GM23338 (cell line): Measurements from ENCODE around the gene SCLY. TPM values are rescaled to one million over a fixed set of nuclear protein-coding genes. Genes with fewer than 3 reads are reported as not detected.

Experiments used
- ATAC-seq: fragments of 200-7000 bp; cut with Tn5 transposase; 3 replicates; pipeline ENCODE4 v1.9.1; 2020
- DNase-seq: peaks from one replicate; pipeline ENCODE4 v3.0.0-alpha.2; 2015; ENCODE audit warnings: low spot score
- H2AFZ ChIP-seq: fragments of 200-600 bp; sonication (generic); 2 replicates; pipeline ENCODE4 v1.8.0; 2016; ENCODE audit warnings: antibody characterized with exemption, mild to moderate bottlenecking, moderate library complexity
- H3F3A ChIP-seq: fragments of 200-600 bp; sonication (generic); replicated peaks from 2 replicates; pipeline ENCODE4 v1.8.0; 2017; ENCODE audit warnings: antibody characterized with exemption, mixed run types, low read depth
- H3K27ac ChIP-seq: fragments of 200-600 bp; sonication (generic); 2 replicates; pipeline ENCODE4 v1.6.1; 2016; ENCODE audit warnings: low read depth
- H3K27me3 ChIP-seq: fragments of 200-600 bp; sonication (generic); 2 replicates; pipeline ENCODE4 v1.8.0; 2016; ENCODE audit warnings: mild to moderate bottlenecking, mixed run types, moderate library complexity; ENCODE audit not compliant: insufficient read depth
- H3K36me3 ChIP-seq: fragments of 200-600 bp; sonication (generic); 2 replicates; pipeline ENCODE4 v1.8.0; 2016; ENCODE audit warnings: mild to moderate bottlenecking; ENCODE audit not compliant: insufficient read depth
- H3K4me1 ChIP-seq: fragments of 200-600 bp; sonication (generic); 2 replicates; pipeline ENCODE4 v1.8.0; 2016; ENCODE audit warnings: mild to moderate bottlenecking, moderate library complexity; ENCODE audit not compliant: insufficient read depth
- H3K4me2 ChIP-seq: fragments of 200-600 bp; sonication (generic); 2 replicates; pipeline ENCODE4 v1.7.1; 2017; ENCODE audit warnings: mixed run types
- H3K4me3 ChIP-seq: fragments of 200-600 bp; sonication (generic); 2 replicates; pipeline ENCODE4 v1.6.1; 2016; ENCODE audit warnings: mixed run types
- H3K79me2 ChIP-seq: fragments of 200-600 bp; sonication (generic); replicated peaks from 2 replicates; pipeline ENCODE4 v1.8.0; 2017; ENCODE audit warnings: mild to moderate bottlenecking; ENCODE audit not compliant: insufficient read depth
- H3K9me2 ChIP-seq: fragments of 200-600 bp; sonication (generic); 2 replicates; pipeline ENCODE4 v1.8.0; 2017; ENCODE audit not compliant: insufficient read depth
- H4K20me1 ChIP-seq: fragments of 200-600 bp; sonication (generic); replicated peaks from 2 replicates; pipeline ENCODE4 v1.8.0; 2017; ENCODE audit warnings: mild to moderate bottlenecking; ENCODE audit not compliant: insufficient read depth
- H3K27ac Mint-ChIP-seq: 2 replicates; pipeline ENCODE4 v1.8.0; 2020; ENCODE audit warnings: inconsistent platforms, mild to moderate bottlenecking, moderate library complexity, mixed read lengths
- H3K27me3 Mint-ChIP-seq: 3 replicates; pipeline ENCODE4 v1.8.0; 2022; ENCODE audit warnings: low read depth, mild to moderate bottlenecking, moderate library complexity, mixed read lengths, inconsistent platforms; ENCODE audit not compliant: insufficient read depth, poor library complexity
- H3K36me3 Mint-ChIP-seq: 3 replicates; pipeline ENCODE4 v1.8.0; 2021; ENCODE audit warnings: low read depth, mild to moderate bottlenecking, inconsistent platforms, moderate library complexity, mixed read lengths
- H3K4me1 Mint-ChIP-seq: 3 replicates; pipeline ENCODE4 v1.8.0; 2020; ENCODE audit warnings: mild to moderate bottlenecking, inconsistent platforms, mixed read lengths
- H3K4me3 Mint-ChIP-seq: 3 replicates; pipeline ENCODE4 v1.8.0; 2021; ENCODE audit warnings: moderate library complexity, mild to moderate bottlenecking, inconsistent platforms, mixed read lengths
- H3K9me3 Mint-ChIP-seq: 3 replicates; pipeline ENCODE4 v1.8.0; 2020; ENCODE audit warnings: moderate library complexity, mild to moderate bottlenecking, inconsistent platforms, mixed read lengths
- EZH2phosphoT487 ChIP-seq: fragments of 200-600 bp; sonication (generic); IDR thresholded peaks from one replicate; pipeline ENCODE4 v1.8.1; 2018; ENCODE audit warnings: antibody characterized with exemption; ENCODE audit not compliant: unreplicated experiment
- JUNB ChIP-seq: IDR thresholded peaks from one replicate; pipeline ENCODE4 v1.6.1; 2016; ENCODE audit warnings: antibody characterized with exemption; ENCODE audit not compliant: unreplicated experiment
- NANOG ChIP-seq: IDR thresholded peaks from 2 replicates; pipeline ENCODE4 v1.6.1; 2016; ENCODE audit warnings: antibody characterized with exemption, borderline replicate concordance
- POLR2AphosphoS5 ChIP-seq: IDR thresholded peaks from 2 replicates; pipeline ENCODE4 v1.6.1; 2016; ENCODE audit warnings: antibody characterized with exemption, low read depth
- STAT1 ChIP-seq: IDR thresholded peaks from one replicate; pipeline ENCODE4 v1.6.1; 2016; ENCODE audit warnings: antibody characterized with exemption; ENCODE audit not compliant: unreplicated experiment
- ZNF331 ChIP-seq: fragments of 250-450 bp; sonication (Bioruptor Pico); IDR thresholded peaks from 2 replicates; pipeline ENCODE4 v1.5.0; 2020; ENCODE audit warnings: low read depth, mild to moderate bottlenecking, moderate library complexity
- polyA plus RNA-seq: library from polyadenylated mRNA; unstranded; fragments of >200 nt; fragmentation: Nextera tagmentation; extraction: Ambion mirVana; gene quantifications from 2 replicates; pipeline ENCODE4 v1.2.1, GENCODE V29; 2016
- total RNA-seq: library from RNA; depleted of rRNA; stranded (reverse); fragments of >200 nt; shearing (Covaris generic); gene quantifications from 2 replicates; pipeline ENCODE4 v1.2.3, GENCODE V29; 2014
- TF ChIP-seq, protein P1 (sequence below): IDR thresholded peaks from one replicate; pipeline ENCODE4 v1.6.1; 2018; ENCODE audit warnings: antibody characterized with exemption; ENCODE audit not compliant: unreplicated experiment
- TF ChIP-seq, protein P2 (sequence below), 2 experiments: fragments of 200-600 bp in 1 of 2; sonication (generic) in 1 of 2; conservative IDR thresholded peaks; 2 replicates each; pipeline versions ENCODE4 v1.5.1 to v1.6.1; 2016 to 2017; ENCODE audit warnings: antibody characterized with exemption in 2 of 2, low read depth in 2 of 2, mild to moderate bottlenecking in 2 of 2, moderate library complexity in 1 of 2

The SCLY gene
- total and polyA plus RNA-seq, 2 experiments from 2014 or later = 57.2 to 80.3 TPM

DNA sequence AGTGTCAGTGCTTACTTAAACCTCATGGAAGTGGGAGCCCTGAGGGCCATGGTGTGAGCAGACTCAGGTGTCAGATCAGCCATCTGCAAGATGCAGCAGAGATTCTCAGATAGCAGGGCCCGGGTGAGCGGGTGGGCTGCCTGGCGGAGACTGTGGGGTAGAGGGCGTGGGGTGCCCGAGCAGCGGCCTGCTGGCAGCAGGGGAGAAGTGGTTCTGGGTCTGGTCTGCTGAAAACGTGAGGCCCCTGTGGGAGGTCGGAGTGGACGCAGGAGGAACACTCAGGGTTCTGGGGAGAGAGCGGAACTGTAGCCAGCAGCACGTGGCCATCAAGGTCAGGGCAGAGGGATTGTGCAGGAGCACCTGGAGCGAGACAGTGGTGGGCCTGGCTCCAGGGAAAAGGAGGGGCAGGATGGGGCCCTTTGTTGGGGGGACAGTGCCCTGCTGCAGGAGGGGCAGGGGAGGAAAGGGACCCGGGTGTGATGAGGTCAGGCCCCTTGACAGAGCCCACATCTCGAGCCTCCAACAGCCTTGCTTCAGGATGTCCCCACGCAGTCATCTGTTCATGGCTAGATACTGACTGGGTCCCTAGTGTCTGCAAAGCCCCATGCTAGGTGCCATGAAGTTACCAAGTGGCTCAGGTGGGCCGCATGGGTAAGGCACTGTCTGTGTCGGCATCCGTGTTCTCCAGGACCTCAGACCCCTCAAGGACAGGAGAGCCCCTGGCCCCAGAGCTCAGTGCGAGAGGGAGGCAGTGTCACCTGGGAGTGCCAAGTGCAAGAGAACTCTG, 36.6 kb downstream of the SCLY start (continued):
- TF ChIP-seq, protein P1, sequence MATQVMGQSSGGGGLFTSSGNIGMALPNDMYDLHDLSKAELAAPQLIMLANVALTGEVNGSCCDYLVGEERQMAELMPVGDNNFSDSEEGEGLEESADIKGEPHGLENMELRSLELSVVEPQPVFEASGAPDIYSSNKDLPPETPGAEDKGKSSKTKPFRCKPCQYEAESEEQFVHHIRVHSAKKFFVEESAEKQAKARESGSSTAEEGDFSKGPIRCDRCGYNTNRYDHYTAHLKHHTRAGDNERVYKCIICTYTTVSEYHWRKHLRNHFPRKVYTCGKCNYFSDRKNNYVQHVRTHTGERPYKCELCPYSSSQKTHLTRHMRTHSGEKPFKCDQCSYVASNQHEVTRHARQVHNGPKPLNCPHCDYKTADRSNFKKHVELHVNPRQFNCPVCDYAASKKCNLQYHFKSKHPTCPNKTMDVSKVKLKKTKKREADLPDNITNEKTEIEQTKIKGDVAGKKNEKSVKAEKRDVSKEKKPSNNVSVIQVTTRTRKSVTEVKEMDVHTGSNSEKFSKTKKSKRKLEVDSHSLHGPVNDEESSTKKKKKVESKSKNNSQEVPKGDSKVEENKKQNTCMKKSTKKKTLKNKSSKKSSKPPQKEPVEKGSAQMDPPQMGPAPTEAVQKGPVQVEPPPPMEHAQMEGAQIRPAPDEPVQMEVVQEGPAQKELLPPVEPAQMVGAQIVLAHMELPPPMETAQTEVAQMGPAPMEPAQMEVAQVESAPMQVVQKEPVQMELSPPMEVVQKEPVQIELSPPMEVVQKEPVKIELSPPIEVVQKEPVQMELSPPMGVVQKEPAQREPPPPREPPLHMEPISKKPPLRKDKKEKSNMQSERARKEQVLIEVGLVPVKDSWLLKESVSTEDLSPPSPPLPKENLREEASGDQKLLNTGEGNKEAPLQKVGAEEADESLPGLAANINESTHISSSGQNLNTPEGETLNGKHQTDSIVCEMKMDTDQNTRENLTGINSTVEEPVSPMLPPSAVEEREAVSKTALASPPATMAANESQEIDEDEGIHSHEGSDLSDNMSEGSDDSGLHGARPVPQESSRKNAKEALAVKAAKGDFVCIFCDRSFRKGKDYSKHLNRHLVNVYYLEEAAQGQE = no peak
- TF ChIP-seq, protein P2, sequence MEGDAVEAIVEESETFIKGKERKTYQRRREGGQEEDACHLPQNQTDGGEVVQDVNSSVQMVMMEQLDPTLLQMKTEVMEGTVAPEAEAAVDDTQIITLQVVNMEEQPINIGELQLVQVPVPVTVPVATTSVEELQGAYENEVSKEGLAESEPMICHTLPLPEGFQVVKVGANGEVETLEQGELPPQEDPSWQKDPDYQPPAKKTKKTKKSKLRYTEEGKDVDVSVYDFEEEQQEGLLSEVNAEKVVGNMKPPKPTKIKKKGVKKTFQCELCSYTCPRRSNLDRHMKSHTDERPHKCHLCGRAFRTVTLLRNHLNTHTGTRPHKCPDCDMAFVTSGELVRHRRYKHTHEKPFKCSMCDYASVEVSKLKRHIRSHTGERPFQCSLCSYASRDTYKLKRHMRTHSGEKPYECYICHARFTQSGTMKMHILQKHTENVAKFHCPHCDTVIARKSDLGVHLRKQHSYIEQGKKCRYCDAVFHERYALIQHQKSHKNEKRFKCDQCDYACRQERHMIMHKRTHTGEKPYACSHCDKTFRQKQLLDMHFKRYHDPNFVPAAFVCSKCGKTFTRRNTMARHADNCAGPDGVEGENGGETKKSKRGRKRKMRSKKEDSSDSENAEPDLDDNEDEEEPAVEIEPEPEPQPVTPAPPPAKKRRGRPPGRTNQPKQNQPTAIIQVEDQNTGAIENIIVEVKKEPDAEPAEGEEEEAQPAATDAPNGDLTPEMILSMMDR (conservative IDR thresholded peaks at IDR 0.05; ENCODE audit: low read depth in 2 of 2) = no peak
- TF ChIP-seq POLR2AphosphoS5 = no peak
- no peak for TF ChIP-seq STAT1
- TF ChIP-seq EZH2phosphoT487 = no peak

DNA sequence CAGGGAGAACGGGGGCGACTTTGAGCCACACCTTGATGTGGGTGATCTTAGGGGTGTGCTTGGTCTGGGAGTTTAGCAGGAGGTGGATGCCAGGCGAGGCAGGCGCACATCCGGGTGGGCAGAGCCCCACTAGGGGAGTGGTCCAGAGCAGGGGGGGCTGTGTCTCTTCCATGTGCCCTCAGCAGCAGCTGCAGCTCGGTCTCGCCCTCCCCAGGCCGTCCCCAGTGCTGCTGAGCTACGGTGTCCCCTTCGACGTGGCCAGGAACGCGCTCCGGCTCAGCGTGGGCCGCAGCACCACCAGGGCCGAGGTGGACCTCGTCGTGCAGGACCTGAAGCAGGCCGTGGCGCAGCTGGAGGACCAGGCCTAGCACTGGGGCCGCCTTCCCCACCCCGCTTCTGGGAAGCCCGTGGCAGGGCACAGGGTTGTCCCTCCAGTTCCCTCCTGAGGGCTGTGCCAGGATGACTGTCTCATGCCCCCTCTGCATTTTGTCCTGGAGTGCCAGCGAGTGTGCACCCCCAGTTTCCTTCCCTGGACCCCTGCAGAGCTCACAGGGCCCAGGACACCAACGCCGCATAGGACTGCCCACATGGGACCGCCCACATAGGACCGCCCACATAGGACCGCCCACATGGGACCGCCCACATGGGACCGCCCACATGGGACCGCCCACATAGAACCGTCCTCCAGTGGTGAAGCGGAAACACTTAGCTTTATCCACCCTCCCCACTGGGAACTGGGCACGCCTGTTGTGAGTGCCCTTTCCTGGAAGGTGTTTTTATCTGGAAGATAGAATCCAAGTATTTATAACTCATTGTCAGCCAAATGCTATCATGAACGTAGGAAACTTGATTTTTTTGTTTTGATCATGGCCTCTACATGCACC, 37.4 kb downstream of the SCLY start:
- Histone ChIP-seq H3K4me1 (peaks cover 27% of the 10 kb centered on the region), H3K27ac (no peak overlapping the region), H3K4me3 (no peak overlapping the region), H3K79me2 (no peaks in the 10 kb centered on the region), H3F3A (peaks cover 6% of the 10 kb centered on the region; the same call in 1 of the 2 replicates), H3K36me3 (no peaks in the 10 kb centered on the region), H3K9me2 (no peaks in the 10 kb centered on the region), H3K27me3 (no peaks in the 10 kb centered on the region), H4K20me1 (no peaks in the 10 kb centered on the region), H3K4me2 (peak overlapping the region; percentile 62; the same call in 1 of the 2 replicates), H2AFZ (no peak overlapping the region)
- Mint-ChIP-seq H3K4me3 (no peak overlapping the region), H3K27me3 (peaks cover 38% of the 10 kb centered on the region), H3K9me3 (no peaks in the 10 kb centered on the region; the same call in 2 of the 3 replicates), H3K36me3 (peaks cover 25% of the 10 kb centered on the region), H3K27ac (peak overlapping the region; percentile 67; the same call in 1 of the 2 replicates), H3K4me1 (peaks cover 50% of the 10 kb centered on the region)
- DNase-seq (peak; percentile 89), ATAC-seq (peak; percentile 79)
- TF ChIP-seq NANOG = no peak
- no peak for TF ChIP-seq STAT1
- peak; percentile 59; the same call in 1 of the 2 replicates for TF ChIP-seq POLR2AphosphoS5
- TF ChIP-seq, protein P2 (conservative IDR thresholded peaks at IDR 0.05; ENCODE audit: low read depth in 2 of 2) = no peak
- TF ChIP-seq JUNB = no peak
- TF ChIP-seq ZNF331 = no peak
